ENCODE data around the gene USP15.
A peak's percentile ranks its signal among the peaks of the same experiment; 100 is the strongest.

The USP15 gene

DNA sequence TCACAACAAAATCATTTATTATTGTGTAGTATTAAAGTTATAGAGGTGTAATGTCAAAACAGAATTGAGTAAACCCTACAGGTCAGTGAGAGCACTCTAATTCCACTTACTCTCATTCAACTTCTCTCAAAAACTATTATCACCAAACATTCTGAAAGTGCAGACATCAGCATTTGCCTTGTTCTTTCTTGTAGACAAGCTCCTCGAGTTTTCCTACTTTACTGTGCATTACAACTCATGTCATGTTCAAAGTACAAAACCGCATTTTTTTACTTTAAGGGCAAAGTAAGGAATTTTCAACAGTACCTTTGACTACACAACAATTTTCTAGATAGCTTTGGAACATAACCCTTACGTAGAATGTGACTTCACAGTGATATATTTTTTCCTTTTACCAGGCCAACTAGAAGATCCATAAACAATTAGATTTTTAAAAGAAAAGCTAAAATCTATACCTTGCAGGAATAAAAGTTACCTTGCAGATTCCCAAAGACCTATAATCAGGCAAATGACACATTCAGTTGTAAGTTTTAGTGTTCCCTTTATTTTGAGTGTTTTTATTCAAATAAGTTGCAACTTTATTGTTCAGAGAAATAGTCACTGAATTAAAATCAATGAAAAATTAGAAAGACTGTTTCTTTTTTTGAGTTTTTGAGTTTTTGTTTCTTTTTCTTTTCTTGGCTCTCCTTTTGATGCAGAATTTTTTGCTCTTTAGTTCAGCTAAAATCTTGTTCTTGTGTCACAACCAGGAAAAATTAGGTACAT lies 12.7 kb upstream of the USP15 start:
- Mint-ChIP-seq H3K27ac (no peak overlapping the region), H3K36me3 (ENCODE audit: low read depth) (no peaks in the 10 kb centered on the region), H3K9me3 (no peaks in the 10 kb centered on the region), H3K4me3 (no peak overlapping the region), H3K4me1 (ENCODE audit: low read depth) (peaks cover 35% of the 10 kb centered on the region), H3K27me3 (no peaks in the 10 kb centered on the region)
- intact Hi-C loops (cut with micrococcal nuclease): no loop called here

DNA sequence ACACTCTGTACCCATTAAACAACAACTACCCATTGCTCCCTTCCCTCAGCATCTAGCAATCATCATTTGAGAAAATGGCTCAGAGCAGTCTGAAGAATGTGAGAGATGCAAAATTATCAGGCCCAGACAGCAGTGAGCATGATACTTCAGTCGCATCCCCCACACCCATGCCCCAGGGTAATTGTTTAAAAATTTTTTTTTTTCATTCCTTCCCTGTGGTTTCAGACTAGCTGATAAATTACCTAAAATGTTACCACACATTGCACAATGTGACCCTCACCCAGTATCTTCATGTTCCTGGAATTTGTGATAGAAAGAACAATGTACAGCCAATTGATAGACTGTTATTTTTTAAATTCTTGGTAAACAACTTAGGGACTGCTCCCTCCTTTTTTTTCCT lies 11.3 kb upstream of the USP15 start:
- peaks cover 47% of the 10 kb centered on the region for H3K4me1 Mint-ChIP-seq (ENCODE audit: low read depth)
- H3K27me3 Mint-ChIP-seq: no peaks in the 10 kb centered on the region
- intact Hi-C loops (cut with micrococcal nuclease): no loop called here
- peaks cover 6% of the 10 kb centered on the region for H3K9me3 Mint-ChIP-seq
- peaks cover 7% of the 10 kb centered on the region for H3K36me3 Mint-ChIP-seq (ENCODE audit: low read depth)
- H3K4me3 Mint-ChIP-seq: no peak overlapping the region
- H3K27ac Mint-ChIP-seq: no peak overlapping the region

DNA sequence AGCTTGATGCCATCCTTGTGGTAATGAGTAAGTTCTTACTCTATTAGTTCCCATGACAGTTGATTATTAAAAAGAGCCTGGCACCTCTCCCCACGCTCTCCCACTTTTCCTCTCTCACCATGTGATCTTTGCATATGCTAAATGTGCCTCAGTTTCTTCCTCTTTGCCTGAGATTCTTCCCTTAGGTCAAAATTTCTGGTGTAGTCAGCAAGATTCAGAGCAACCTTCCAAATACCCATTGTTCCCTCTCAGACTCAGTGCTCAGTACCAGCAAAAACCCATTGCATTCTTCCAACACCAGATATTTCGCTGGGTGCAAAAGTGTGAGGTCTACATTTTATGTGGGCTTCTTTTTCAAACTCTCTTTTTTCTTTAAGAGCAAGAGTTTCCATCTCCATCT lies 10.8 kb upstream of the USP15 start:
- peaks cover 7% of the 10 kb centered on the region for H3K36me3 Mint-ChIP-seq (ENCODE audit: low read depth)
- H3K27me3 Mint-ChIP-seq: no peaks in the 10 kb centered on the region
- no peak overlapping the region for H3K27ac Mint-ChIP-seq
- H3K4me3 Mint-ChIP-seq: no peak overlapping the region
- H3K4me1 Mint-ChIP-seq (ENCODE audit: low read depth): peaks cover 47% of the 10 kb centered on the region
- intact Hi-C loops (cut with micrococcal nuclease): no loop called here
- H3K9me3 Mint-ChIP-seq: peaks cover 6% of the 10 kb centered on the region

- H3K4me3 Mint-ChIP-seq: peak overlapping the region; percentile 40
- peak overlapping the region; percentile 88 for H3K27ac Mint-ChIP-seq
- peaks cover 47% of the 10 kb centered on the region for H3K4me1 Mint-ChIP-seq (ENCODE audit: low read depth)
- peaks cover 7% of the 10 kb centered on the region for H3K36me3 Mint-ChIP-seq (ENCODE audit: low read depth)
- intact Hi-C loops (cut with micrococcal nuclease): no loop called here
- peaks cover 6% of the 10 kb centered on the region for H3K9me3 Mint-ChIP-seq
- no peaks in the 10 kb centered on the region for H3K27me3 Mint-ChIP-seq
Observed at GRCh38 chr12:62250671-62251608, 9.3 kb upstream of the USP15 start.

DNA sequence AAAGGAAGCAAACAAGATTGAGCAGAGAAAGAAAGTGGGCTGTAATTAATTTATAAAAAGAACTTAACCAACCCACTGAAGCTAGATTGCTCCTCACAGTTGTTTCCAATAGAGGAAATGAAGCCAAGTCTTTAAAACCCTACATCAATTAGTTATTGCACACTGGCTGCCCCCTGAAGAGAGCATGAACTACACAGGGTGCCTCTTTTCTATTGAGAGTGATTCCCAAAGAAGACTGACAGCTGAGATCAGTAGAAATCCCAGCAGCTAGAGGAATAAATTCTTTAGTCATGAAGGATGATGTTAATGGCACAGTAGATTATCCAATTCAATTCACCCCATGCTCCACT lies 8.6 kb upstream of the USP15 start:
- Mint-ChIP-seq H3K27me3 (no peaks in the 10 kb centered on the region), H3K4me3 (no peak overlapping the region), H3K27ac (peak overlapping the region; percentile 88), H3K9me3 (peaks cover 6% of the 10 kb centered on the region), H3K36me3 (ENCODE audit: low read depth) (peaks cover 7% of the 10 kb centered on the region), H3K4me1 (ENCODE audit: low read depth) (peaks cover 49% of the 10 kb centered on the region)
- intact Hi-C loops (cut with micrococcal nuclease): no loop called here

GRCh38 chr12:62252576-62252975 lies 7.6 kb upstream of the USP15 start:
- H3K4me3 Mint-ChIP-seq: no peak overlapping the region

DNA sequence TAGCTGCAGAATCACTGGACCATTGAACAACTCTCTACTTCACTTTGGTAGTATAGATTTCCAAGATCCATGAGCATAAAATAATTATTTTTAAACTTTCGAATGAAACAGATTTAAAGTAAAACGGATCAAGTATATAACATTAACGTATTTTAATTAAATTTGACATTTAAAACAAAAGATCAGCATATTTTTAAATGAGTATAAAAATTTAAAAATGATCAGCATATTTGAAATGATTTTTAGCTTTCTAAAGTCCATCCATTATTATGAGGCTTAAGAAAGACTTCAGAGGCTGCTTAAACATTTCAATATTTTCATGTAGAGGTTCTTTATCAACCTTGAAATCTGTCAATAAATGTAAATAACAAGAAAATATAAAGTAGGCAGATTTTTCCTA lies 5.2 kb upstream of the USP15 start:
- peaks cover 14% of the 10 kb centered on the region for H3K36me3 Mint-ChIP-seq (ENCODE audit: low read depth)
- peaks cover 6% of the 10 kb centered on the region for H3K9me3 Mint-ChIP-seq
- H3K27me3 Mint-ChIP-seq: no peaks in the 10 kb centered on the region
- no peak overlapping the region for H3K4me3 Mint-ChIP-seq
- no peak overlapping the region for H3K27ac Mint-ChIP-seq
- peaks cover 50% of the 10 kb centered on the region for H3K4me1 Mint-ChIP-seq (ENCODE audit: low read depth)
- intact Hi-C loops (cut with micrococcal nuclease): no loop called here

More at GRCh38 chr12:62252576-62252975, 7.6 kb upstream of the USP15 start:
- Mint-ChIP-seq H3K36me3 (ENCODE audit: low read depth) (peaks cover 7% of the 10 kb centered on the region), H3K27ac (no peak overlapping the region), H3K27me3 (no peaks in the 10 kb centered on the region), H3K9me3 (peaks cover 6% of the 10 kb centered on the region), H3K4me1 (ENCODE audit: low read depth) (peaks cover 50% of the 10 kb centered on the region)
- intact Hi-C loops (cut with micrococcal nuclease): no loop called here

- H3K4me3 Mint-ChIP-seq: no peak overlapping the region
- no peaks in the 10 kb centered on the region for H3K27me3 Mint-ChIP-seq
- intact Hi-C loops (cut with micrococcal nuclease): no loop called here
- H3K9me3 Mint-ChIP-seq: peaks cover 6% of the 10 kb centered on the region
- H3K36me3 Mint-ChIP-seq (ENCODE audit: low read depth): peaks cover 24% of the 10 kb centered on the region
- peak overlapping the region; percentile 83 for H3K27ac Mint-ChIP-seq
- peaks cover 37% of the 10 kb centered on the region for H3K4me1 Mint-ChIP-seq (ENCODE audit: low read depth)
Observed at GRCh38 chr12:62256408-62257096, 3.7 kb upstream of the USP15 start.

DNA sequence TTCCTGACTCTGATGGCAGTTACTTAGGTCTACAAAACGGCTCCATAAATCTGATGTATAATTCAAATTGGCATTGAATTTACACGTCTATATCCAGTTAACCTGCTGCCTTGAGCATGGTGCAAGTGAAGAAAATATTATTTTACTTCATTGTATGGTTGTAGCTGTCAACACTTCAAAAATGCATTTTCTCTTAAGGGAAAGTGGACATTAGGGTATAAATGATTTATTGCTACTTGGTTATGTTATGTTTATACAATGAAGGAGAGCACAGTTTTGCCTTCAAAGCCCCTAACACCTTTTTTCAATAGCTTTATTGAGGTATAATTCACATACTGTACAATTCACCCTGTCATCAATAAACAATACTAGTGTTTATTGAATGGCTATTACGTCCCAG lies 2.0 kb upstream of the USP15 start:
- intact Hi-C loops (cut with micrococcal nuclease): no loop called here
- Mint-ChIP-seq H3K27ac (no peak overlapping the region), H3K4me1 (ENCODE audit: low read depth) (peaks cover 29% of the 10 kb centered on the region), H3K27me3 (no peaks in the 10 kb centered on the region), H3K36me3 (ENCODE audit: low read depth) (peaks cover 22% of the 10 kb centered on the region), H3K4me3 (no peak overlapping the region), H3K9me3 (peaks cover 4% of the 10 kb centered on the region)

- no peaks in the 10 kb centered on the region for H3K27me3 Mint-ChIP-seq
- intact Hi-C loops (cut with micrococcal nuclease): no loop called here
- peaks cover 33% of the 10 kb centered on the region for H3K4me1 Mint-ChIP-seq (ENCODE audit: low read depth)
- H3K4me3 Mint-ChIP-seq: peak overlapping the region; percentile 86
- peaks cover 20% of the 10 kb centered on the region for H3K36me3 Mint-ChIP-seq (ENCODE audit: low read depth)
- H3K9me3 Mint-ChIP-seq: no peaks in the 10 kb centered on the region
- peak overlapping the region; percentile 94 for H3K27ac Mint-ChIP-seq
Observed at GRCh38 chr12:62258941-62259630, 1.1 kb upstream of the USP15 start.

- H3K27me3 Mint-ChIP-seq: no peaks in the 10 kb centered on the region
- H3K4me1 Mint-ChIP-seq (ENCODE audit: low read depth): peaks cover 37% of the 10 kb centered on the region
- H3K9me3 Mint-ChIP-seq: no peaks in the 10 kb centered on the region
- peaks cover 23% of the 10 kb centered on the region for H3K36me3 Mint-ChIP-seq (ENCODE audit: low read depth)
- H3K4me3 Mint-ChIP-seq: peak overlapping the region; percentile 86
- H3K27ac Mint-ChIP-seq: peak overlapping the region; percentile 94
- intact Hi-C loops (cut with micrococcal nuclease): no loop called here
Observed at GRCh38 chr12:62259631-62259992, 592 bp upstream of the USP15 start.

DNA sequence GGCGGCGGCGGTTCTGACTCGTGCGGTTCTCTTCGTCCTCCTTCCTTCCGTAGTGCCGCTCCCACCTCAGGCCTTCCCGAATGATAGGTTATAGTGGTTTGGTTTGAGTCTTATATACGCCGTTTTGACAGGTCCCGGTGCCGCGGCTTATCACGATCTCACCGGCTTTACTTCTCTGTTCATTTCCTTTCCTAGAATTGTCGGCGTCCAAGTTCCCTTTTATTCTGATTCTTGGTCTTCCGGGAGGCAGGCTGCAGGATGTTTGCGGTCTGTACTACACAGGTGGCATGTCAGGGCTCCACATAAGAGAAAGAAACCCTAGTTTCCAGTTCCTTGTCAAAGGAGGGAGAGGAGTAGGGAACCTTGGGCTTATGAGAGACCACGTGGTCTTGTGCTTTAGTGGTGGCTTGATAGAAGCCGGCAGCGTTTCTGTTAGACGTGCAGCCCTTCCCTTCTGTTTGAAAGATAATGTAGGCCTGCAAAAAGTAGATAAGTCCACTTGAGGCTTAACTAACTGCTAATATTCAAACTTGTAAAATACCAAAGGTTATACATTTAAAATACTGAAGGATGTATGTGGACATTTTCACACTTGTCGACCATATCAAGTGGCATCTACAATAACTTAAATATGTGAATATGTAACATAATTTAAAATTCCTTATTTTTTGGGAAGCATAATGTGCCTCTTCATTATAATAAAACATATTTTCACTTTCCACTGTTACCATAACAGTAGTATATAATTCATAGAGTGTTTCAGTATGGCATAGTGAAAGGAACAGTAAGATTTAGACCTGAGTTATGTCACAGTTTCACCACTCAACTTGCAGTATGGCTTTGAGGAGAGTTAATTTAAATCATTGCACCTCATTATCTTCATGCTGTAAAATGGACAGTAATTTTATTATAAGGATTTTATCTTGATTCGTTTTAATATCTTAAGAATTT lies 804 bp downstream of the USP15 start:
- Mint-ChIP-seq H3K36me3 (ENCODE audit: low read depth) (peaks cover 23% of the 10 kb centered on the region), H3K27ac (peak overlapping the region; percentile 94), H3K9me3 (no peaks in the 10 kb centered on the region), H3K4me1 (ENCODE audit: low read depth) (peaks cover 44% of the 10 kb centered on the region), H3K4me3 (peak overlapping the region; percentile 86), H3K27me3 (no peaks in the 10 kb centered on the region)
- intact Hi-C loops (cut with micrococcal nuclease): loop anchor here (2.0 to 10.0 kb wide), 3 partner anchors 36 to 64 kb away; no protein-coding TSS in a partner anchor
